Vagina (tissue), 2 donors: ENCODE measurements around the gene ARHGEF16.

ENCODE experiments used
- POLR2A ChIP-seq, 2 donors: fragments of 450-650 bp; IDR thresholded peaks; one replicate each; pipeline ENCODE4 v1.6.1; 2017; ENCODE audit warnings: antibody characterized with exemption in 2 of 2, mild to moderate bottlenecking in 2 of 2, moderate library complexity in 2 of 2
- TF ChIP-seq, protein P1 (sequence below), 3 experiments: fragments of 450-650 bp in 2 of 3; fragments of 200-600 bp in 1 of 3; sonication (generic) in 1 of 3; IDR thresholded peaks; one replicate each; pipeline ENCODE4 v1.5.1; 2017 to 2019; ENCODE audit warnings: antibody characterized with exemption in 3 of 3, mild to moderate bottlenecking in 2 of 3, moderate library complexity in 2 of 3

- TF ChIP-seq, protein P1, sequence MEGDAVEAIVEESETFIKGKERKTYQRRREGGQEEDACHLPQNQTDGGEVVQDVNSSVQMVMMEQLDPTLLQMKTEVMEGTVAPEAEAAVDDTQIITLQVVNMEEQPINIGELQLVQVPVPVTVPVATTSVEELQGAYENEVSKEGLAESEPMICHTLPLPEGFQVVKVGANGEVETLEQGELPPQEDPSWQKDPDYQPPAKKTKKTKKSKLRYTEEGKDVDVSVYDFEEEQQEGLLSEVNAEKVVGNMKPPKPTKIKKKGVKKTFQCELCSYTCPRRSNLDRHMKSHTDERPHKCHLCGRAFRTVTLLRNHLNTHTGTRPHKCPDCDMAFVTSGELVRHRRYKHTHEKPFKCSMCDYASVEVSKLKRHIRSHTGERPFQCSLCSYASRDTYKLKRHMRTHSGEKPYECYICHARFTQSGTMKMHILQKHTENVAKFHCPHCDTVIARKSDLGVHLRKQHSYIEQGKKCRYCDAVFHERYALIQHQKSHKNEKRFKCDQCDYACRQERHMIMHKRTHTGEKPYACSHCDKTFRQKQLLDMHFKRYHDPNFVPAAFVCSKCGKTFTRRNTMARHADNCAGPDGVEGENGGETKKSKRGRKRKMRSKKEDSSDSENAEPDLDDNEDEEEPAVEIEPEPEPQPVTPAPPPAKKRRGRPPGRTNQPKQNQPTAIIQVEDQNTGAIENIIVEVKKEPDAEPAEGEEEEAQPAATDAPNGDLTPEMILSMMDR (IDR thresholded peaks at IDR 0.05) = no peak
- no peak for TF ChIP-seq POLR2A (IDR thresholded peaks at IDR 0.05)
Measured at GRCh38 chr1:3435666-3436065, 18.8 kb upstream of the ARHGEF16 start.
